A673 (cell line): ENCODE results near the gene MUSK. TPM values are rescaled to one million over a fixed set of nuclear protein-coding genes. Genes with fewer than 3 reads are reported as not detected.

Experiments used
- BruUV-seq: library from RNA; stranded (reverse); fragments of 400-500 nt; replicated peaks from 2 replicates; lab custom pipeline; 2021; lab: Mats Ljungman, UMichigan
- CTCF ChIA-PET: fragments of 300-600 bp; sonication (Branson Sonifier 250); formaldehyde crosslinking; loops from one replicate; lab custom pipeline; 2022; ENCODE audit warnings: antibody characterized with exemption; lab: Charles Lee
- POLR2A ChIA-PET: fragments of 300-600 bp; sonication (Branson Sonifier 250); formaldehyde crosslinking; loops from one replicate; lab custom pipeline; 2022; ENCODE audit warnings: antibody characterized with exemption; ENCODE audit not compliant: low non-redundant PET; lab: Charles Lee
- DNase-seq: peaks from one replicate; pipeline ENCODE4 v3.0.0-alpha.2; 2015; ENCODE audit warnings: low spot score
- H3K27ac ChIP-seq: fragments of 200-600 bp; sonication (generic); 2 replicates; pipeline ENCODE4 v1.5.1; 2016; ENCODE audit warnings: mixed run types, low read depth, mild to moderate bottlenecking, mixed read lengths, antibody characterized with exemption, low read length; ENCODE audit not compliant: poor library complexity, severe bottlenecking
- H3K27me3 ChIP-seq: fragments of 200-600 bp; sonication (generic); replicated peaks from 2 replicates; pipeline ENCODE4 v1.6.1; 2017; ENCODE audit warnings: mixed run types, low read depth, mild to moderate bottlenecking, mixed read lengths, antibody characterized with exemption, low read length; ENCODE audit not compliant: insufficient read depth, poor library complexity
- H3K36me3 ChIP-seq: fragments of 200-600 bp; sonication (generic); 2 replicates; pipeline ENCODE4 v1.6.1; 2016; ENCODE audit warnings: mixed run types, mild to moderate bottlenecking, mixed read lengths, antibody characterized with exemption, low read length; ENCODE audit not compliant: insufficient read depth, poor library complexity, severe bottlenecking
- H3K4me1 ChIP-seq: fragments of 200-600 bp; sonication (generic); 2 replicates; pipeline ENCODE4 v1.6.1; 2017; ENCODE audit warnings: mixed run types, mild to moderate bottlenecking, mixed read lengths, antibody characterized with exemption, low read length; ENCODE audit not compliant: insufficient read depth, poor library complexity, severe bottlenecking
- H3K4me3 ChIP-seq: fragments of 200-600 bp; sonication (generic); 2 replicates; pipeline ENCODE4 v1.5.1; 2016; ENCODE audit warnings: low read depth, mixed run types, mild to moderate bottlenecking, mixed read lengths, low read length; ENCODE audit not compliant: poor library complexity, severe bottlenecking
- H3K9me3 ChIP-seq: fragments of 200-600 bp; sonication (generic); 2 replicates; pipeline ENCODE4 v1.6.1; 2016; ENCODE audit warnings: mixed run types, low read depth, mild to moderate bottlenecking, mixed read lengths, antibody characterized with exemption, low read length; ENCODE audit not compliant: poor library complexity, severe bottlenecking
- CTCF ChIP-seq: fragments of 300-800, 200-600 bp; sonication (generic); conservative IDR thresholded peaks from 2 replicates; pipeline ENCODE4 v1.5.1; 2017; ENCODE audit warnings: low read depth, mild to moderate bottlenecking, antibody characterized with exemption, low read length, moderate library complexity, mixed read lengths
- EZH2 ChIP-seq: fragments of 200-600 bp; sonication (generic); IDR thresholded peaks from 2 replicates; pipeline ENCODE4 v1.6.1; 2017; ENCODE audit warnings: borderline replicate concordance, low read depth, mild to moderate bottlenecking, mixed read lengths, antibody characterized with exemption, low read length; ENCODE audit not compliant: poor library complexity, severe bottlenecking
- intact Hi-C: fragments of 100-400 bp; cut with micrococcal nuclease; formaldehyde crosslinking; loops from one replicate; pipeline ENCODE4 v1.10.0; 2022; ENCODE audit not compliant: unreplicated experiment
- total RNA-seq: library from RNA; stranded (reverse); gene quantifications from 2 replicates; pipeline ENCODE4 v1.2.3, GENCODE V29; 2021

The MUSK gene
- total RNA-seq, 1 experiment from 2014 or later, result not detected

- DNase-seq, result no peak
- POLR2A ChIA-PET, result no interaction called here
- Histone ChIP-seq H3K27me3 (no peaks in the 10 kb centered on the region), H3K9me3 (no peaks in the 10 kb centered on the region), H3K4me3 (no peak overlapping the region), H3K4me1 (no peaks in the 10 kb centered on the region), H3K27ac (no peak overlapping the region), H3K36me3 (no peaks in the 10 kb centered on the region)
- CTCF ChIA-PET, result no interaction called here
- intact Hi-C loops, result no loop called here
- BruUV-seq, result no TSS peak
- TF ChIP-seq EZH2 (no peak), CTCF (no peak)
Observed at GRCh38 chr9:110809038-110809595, 140.5 kb downstream of the MUSK start.

GRCh38 chr9:110810262-110810976 lies 141.8 kb downstream of the MUSK start:
- ChIA-PET POLR2A (no interaction called here), CTCF (no interaction called here)
- no peaks in the 10 kb centered on the region for H3K27me3 ChIP-seq
- BruUV-seq, result no TSS peak
- H3K9me3 ChIP-seq, result no peaks in the 10 kb centered on the region
- H3K4me1 ChIP-seq, result no peaks in the 10 kb centered on the region
- H3K27ac ChIP-seq, result no peak overlapping the region
- no peak for DNase-seq
- intact Hi-C loops, result no loop called here
- no peak overlapping the region for H3K4me3 ChIP-seq
- TF ChIP-seq EZH2 (no peak), CTCF (no peak)
- H3K36me3 ChIP-seq, result no peaks in the 10 kb centered on the region

- Histone ChIP-seq H3K4me1 (no peaks in the 10 kb centered on the region), H3K9me3 (no peaks in the 10 kb centered on the region), H3K36me3 (no peaks in the 10 kb centered on the region), H3K27ac (no peak overlapping the region), H3K4me3 (no peak overlapping the region), H3K27me3 (no peaks in the 10 kb centered on the region)
- intact Hi-C loops, result no loop called here
- BruUV-seq, result no TSS peak
- POLR2A ChIA-PET, result no interaction called here
- DNase-seq, result no peak
- no peak for TF ChIP-seq EZH2
- TF ChIP-seq CTCF, result no peak
- CTCF ChIA-PET, result interaction anchor here (0.7 kb wide), 1 partner anchor 26 kb away, joined by 6 read pairs; no protein-coding TSS in a partner anchor
Observed at GRCh38 chr9:110812886-110813285, 144.3 kb downstream of the MUSK start.
